ENCODE data around the gene FMN2.
A peak's percentile ranks its signal among the peaks of the same experiment; 100 is the strongest.

Gene FMN2

GRCh38 chr1:240241278-240241677 is 149.6 kb downstream of the FMN2 start:
- FAIRE-seq: no peak

GRCh38 chr1:240242601-240243144 is 151.0 kb downstream of the FMN2 start:
- DNase-seq (ENCODE audit: insufficient read length, low spot score) (no peak), FAIRE-seq (peak; percentile 87)
- no peak for TF ChIP-seq CTCF (IDR thresholded peaks at IDR 0.05; ENCODE audit: insufficient read depth, missing control alignments)

More at GRCh38 chr1:240241278-240241677, 149.6 kb downstream of the FMN2 start:
- TF ChIP-seq CTCF (IDR thresholded peaks at IDR 0.05; ENCODE audit: insufficient read depth, missing control alignments): no peak
- DNase-seq (ENCODE audit: insufficient read length, low spot score): no peak

- FAIRE-seq: peak; percentile 44
- TF ChIP-seq CTCF (IDR thresholded peaks at IDR 0.05; ENCODE audit: insufficient read depth, missing control alignments): no peak
- DNase-seq (ENCODE audit: insufficient read length, low spot score): no peak
Observed at GRCh38 chr1:240244968-240245628, 153.4 kb downstream of the FMN2 start.

- no peak for FAIRE-seq
- no peak for TF ChIP-seq CTCF (IDR thresholded peaks at IDR 0.05; ENCODE audit: insufficient read depth, missing control alignments)
- no peak for DNase-seq (ENCODE audit: insufficient read length, low spot score)
Observed at GRCh38 chr1:240245629-240246020, 153.9 kb downstream of the FMN2 start.

GRCh38 chr1:240247899-240248298 is 156.2 kb downstream of the FMN2 start:
- no peak for TF ChIP-seq CTCF (IDR thresholded peaks at IDR 0.05; ENCODE audit: insufficient read depth, missing control alignments)
- FAIRE-seq (no peak), DNase-seq (ENCODE audit: insufficient read length, low spot score) (no peak)

- TF ChIP-seq CTCF (IDR thresholded peaks at IDR 0.05; ENCODE audit: insufficient read depth, missing control alignments): no peak
- no peak for DNase-seq (ENCODE audit: insufficient read length, low spot score)
- no peak for FAIRE-seq
Observed at GRCh38 chr1:240254006-240254405, 162.3 kb downstream of the FMN2 start.

GRCh38 chr1:240254778-240255291 is 163.2 kb downstream of the FMN2 start:
- FAIRE-seq: no peak
- no peak for DNase-seq (ENCODE audit: insufficient read length, low spot score)
- no peak for TF ChIP-seq CTCF (IDR thresholded peaks at IDR 0.05; ENCODE audit: insufficient read depth, missing control alignments)

All from D721Med (cell line).